GM21526 (cell line): ENCODE measurements around the gene ASCC1.

Experiments
- ATAC-seq: cut with Tn5 transposase; IDR thresholded peaks from one replicate; pipeline ENCODE4 v1.9.1; 2021; ENCODE audit warnings: moderate library complexity; ENCODE audit not compliant: unreplicated experiment, low FRiP score

ASCC1 gene

DNA sequence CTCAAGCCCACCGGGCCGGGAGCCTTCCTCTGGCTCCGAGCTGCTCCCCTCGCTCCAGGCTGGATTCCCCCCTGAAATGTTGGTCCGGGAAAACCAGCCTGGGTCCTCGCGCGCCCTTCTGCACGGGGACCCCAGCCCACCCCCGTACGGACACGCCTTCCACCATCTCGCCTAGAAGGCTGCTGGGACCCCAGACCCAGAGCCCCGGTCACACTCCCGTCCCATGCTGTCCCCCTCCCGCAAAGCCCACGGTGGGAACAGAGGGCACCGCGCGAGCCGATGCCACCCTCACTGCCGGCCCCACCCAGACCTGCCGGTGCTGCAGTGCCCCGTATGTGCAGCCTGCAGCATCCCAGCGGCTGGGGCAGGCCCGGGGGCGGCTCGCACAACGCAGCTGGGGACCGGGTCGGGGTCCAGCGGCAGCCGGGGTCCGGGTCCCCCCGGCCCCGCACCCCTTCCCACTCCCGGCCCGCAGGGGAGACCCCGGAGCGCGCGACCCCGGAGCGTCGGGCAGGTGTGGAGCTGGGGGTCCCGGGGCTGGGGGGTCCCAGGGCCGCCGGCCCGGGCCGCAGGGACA lies 128.6 kb downstream of the ASCC1 start:
- ATAC-seq: no peak

DNA sequence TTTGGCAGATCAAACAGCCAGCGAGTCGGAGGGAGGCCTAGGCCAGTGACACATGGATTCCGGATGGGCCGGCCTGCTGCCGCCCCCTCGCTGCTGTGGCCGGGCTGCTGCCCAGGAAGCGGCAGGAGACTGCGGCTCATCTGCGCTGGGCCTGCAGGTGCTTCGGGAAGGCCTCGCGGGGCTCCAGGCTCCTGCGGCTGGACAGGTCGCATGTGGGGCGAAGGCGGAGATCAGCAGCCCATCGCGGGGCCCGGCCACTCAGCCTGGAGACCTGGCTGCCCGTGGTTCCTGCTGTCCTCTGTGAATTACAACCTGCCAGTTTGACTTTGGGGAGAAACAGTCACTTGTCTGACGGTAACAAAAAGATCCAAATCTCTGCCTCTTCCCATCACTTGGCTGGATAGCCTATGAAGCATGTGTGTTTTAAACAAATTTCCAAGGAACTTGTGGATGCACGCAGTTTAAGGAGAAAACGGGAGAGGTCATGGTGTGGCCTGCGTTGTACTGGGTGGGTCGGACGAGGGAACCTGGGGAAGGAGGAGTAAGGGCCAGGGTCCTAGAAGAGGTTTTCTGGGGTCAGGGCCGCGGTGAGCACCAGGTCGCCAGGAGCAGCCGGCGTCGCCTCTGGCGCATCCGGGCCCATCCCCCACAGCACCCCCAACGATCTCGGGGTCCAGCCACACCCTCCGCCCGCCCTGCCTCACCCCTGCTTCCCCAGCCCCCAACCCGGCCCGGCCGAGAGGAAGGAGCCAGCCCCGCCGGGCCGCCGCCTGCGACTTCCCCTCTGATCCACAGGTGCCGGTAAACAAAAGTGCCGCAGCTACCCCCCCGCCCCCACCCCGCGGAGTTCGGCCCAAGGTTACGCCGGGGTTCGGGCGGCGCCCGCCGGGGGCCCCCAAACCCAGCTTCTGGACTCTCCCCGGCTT lies 129.3 kb downstream of the ASCC1 start:
- ATAC-seq: no peak

DNA sequence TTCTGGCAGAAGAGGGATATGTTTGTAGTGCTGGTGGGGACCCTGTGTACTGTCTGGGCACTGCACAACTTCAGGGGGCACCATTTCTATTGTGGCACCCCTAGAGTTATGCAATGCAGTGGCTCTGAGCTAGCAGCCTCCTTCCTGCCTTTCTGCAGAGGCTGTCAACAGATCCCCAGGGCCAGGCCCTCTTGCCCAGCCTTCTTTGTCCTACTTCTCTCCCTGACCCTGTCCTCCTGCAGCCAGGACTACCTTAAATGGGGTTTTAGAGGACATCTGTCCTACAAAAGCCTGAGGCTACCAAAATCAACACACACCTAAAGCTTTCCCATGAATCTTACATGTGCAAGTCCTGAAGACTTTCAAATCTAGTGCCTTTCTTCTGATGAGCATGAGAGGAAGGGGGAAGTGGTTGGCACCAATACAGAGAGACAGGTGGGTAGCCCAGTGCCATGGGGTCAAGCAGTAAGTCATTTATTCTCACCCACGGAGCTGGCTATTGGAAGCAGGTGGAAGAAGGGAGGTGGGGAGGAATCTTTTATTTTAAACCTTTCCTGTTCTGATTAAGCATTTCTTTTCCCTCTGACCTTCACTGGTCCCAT lies 130.1 kb downstream of the ASCC1 start:
- ATAC-seq: no peak

DNA sequence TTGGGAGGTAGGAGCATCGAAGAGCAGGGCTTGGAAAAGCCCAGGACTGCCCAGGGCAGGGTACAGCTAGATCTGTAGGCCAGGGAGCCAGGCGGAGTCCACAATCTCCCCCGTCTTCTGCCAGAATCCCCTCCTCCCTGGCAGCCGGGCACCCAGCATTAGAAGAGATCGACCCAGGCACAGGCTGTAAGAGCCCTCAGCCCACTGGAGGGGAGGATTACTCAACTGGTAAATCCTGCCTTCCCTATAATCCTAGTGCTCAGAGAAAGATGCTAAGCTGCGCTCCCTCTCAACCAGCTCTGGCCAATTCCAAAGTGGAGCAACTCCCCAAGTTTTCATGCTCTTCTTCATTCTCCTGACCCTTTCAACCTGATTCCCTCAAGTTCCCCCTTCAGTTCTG lies 130.9 kb downstream of the ASCC1 start:
- no peak for ATAC-seq

DNA sequence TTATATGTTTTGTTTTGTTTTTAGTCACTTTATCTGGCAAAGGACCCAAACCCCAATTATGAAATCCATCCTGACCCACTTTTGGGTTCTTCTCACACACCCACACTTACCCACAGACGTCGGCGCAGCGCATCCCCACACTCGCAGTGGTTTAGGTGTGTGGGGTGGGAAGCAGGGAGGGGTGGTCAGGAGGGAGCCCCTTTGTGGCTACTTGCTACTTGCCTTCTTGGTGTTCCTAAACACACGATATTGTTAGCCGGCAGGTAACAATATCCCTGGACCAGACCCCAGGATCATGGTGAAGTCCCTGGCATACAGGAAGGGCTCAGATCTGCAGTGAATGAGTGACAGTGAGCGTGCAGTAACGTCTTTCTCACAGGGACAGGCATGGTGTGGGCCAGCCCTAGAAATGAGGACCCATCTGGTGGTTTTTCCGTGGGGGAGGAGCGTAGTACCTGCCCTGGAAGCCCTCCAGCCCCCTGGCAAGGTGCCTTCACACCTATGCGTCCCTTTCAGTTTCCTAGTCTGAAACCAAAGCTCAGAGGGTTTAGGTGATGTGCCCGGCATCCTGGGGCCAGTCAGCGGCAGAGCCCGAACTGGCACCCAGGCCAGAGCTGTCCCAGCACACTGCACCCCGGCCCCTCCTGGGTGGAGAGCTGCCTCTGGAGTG lies 132.2 kb downstream of the ASCC1 start:
- ATAC-seq: no peak

DNA sequence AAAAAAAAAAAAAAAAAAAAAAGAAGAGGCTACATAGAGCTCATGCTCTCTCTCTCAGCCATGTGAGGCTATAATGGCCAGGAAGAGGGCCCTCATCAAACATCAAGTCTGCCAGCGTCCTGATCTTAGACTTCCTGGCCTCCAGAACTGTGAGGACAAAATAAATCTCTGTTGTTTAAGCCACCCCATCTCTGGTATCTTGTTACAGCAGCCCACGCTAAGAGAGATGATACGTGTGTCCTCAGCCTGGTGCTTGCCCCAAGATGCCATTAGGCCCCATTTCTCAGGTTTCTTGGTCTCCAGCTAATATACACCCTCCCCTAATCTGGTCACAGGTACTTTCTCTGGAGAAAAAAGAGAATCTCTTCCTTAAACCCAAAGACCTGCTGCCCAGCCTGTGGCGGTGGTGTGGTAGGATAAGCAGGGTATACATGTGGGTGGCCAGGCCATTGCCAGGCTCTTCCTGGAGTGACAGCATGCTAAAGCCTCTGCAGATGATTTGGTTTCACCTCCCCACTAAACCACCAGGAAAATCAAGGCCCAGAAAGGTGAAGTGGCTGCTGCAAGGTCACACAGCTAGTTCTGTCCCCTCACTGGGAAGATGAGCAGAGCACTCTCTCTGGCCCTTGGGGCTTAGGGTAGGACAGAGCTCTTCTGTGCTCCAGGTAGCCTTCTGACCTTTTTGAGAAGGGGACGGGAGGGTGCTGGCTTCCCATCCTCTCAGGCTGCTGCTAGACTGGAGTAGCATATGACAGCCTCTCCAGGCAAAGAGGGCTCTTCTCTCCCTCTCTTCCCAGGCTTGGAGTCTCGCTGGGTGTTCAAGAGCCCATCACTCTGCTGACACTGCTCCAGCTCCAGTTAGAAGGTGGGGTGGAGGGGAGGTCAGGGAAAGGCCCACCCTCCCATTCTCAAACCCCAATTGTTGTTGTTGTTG lies 133.0 kb downstream of the ASCC1 start:
- ATAC-seq: no peak

DNA sequence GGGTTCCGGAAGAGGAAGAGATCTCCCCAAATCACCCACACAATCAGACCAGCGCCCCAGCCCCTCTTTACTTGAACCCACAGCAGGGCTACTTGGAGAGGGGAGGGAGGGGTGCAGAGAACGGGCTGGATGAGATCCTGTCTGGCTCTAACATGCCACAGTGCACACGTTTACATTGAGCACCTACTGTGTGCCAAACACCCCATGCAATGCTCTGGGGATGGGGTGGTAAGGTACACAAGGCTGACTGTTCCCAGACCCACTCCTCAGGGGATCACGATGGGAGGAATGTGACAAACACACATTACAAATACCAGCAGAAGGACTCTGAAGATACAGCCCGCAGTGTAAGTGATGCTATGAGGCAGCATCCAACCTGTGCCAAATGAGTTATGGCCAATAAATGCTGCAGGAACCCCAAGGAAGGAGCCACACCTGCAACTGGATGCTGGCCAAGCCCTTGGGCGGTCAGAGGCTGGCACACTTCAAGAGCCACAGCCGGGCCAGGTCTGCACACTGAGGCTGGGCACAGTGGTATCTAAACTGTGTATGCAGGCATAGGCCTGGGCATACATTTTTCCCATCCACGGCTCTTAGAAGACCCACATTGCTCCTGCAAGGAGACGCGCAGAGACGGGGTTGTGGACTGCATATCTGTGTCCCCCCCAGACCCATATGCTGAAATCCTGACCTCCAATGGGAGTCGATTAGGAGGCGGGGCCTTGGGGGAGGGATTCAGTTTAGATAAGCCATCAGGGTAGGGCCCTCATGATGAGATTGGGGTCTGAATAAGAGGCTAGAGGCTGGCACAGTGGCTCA lies 134.1 kb downstream of the ASCC1 start:
- ATAC-seq: no peak

DNA sequence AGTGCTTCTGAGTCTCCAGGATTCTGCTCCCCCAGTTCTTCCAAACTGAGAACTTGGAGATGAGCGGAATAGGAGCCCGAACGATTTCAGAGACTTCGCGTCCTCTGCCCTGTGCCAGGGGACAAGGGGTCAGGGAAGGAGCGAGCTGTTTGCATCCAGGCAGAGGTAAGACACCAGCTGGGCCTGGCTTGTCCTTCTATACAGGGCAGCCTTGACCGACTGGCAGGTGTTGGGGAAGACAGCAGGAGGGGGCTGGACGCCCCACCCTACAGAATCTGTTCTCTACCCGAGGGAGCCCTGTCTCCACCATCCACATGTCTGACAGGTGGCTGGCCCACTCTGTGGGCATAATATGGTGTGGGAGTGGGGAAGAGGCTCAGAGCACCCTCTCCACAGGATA lies 134.9 kb downstream of the ASCC1 start:
- ATAC-seq: no peak

DNA sequence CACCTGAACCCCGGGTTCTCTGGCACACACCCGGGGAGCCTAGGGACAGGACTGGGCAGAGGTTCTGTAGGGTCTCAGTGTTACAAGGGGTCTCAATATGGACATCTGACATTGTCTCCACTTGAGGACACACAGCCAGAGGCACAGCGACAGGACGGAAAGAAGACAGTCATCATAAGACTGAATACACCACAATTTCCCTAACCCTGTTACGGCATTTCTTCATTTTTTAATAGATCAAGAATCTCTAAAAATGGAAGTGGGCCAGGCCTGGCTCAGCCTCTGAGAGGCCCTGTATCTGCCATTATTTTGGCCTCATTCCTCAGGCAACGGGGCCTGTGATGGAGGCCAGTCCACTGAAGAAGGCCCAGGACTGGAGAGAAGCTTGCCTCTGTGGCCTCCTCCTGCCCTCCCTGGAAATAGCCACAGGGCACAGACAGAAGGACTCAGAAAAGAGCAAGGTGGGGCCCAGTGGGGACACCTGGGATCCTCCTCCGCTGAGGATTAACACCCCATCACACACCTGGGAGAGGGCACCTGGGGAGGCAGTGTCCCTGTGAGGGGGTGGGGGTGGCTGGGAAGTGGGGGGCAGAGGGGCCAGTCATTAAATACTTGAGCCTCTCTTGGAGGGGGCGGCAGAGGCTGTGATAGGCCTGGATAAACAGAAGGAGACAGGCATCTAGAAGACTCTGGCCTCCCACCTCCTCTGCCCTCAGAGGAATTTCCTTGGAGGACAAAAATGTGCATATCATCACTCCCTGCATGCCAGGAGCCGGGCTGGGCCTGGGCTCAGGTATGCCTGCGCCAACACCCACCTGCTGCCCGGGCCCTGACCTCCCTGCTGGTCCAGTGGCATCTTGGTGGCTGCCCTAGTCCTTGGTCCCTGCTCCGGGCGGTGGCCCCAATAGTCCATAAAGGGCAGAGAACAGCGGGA lies 135.8 kb downstream of the ASCC1 start:
- no peak for ATAC-seq

DNA sequence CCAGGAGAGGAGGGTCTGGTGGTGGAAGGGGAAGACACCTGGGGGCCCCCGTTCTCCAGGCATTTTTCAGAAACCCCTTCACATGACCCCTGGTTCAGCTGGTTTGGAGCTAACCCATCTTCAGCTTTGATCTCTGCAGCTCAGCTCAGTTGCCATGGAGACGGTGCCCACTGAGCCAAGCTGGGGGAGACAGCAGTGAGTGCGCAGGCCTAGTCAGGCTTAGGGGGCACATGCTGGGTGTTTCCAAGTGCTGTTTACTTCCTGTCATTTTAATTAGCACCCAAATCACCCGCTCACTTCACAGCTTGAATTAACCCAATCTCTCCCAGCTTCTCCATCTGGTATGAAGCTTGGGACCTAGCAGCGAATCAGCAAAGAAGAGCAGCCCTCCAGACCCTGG lies 136.7 kb downstream of the ASCC1 start:
- ATAC-seq: no peak

DNA sequence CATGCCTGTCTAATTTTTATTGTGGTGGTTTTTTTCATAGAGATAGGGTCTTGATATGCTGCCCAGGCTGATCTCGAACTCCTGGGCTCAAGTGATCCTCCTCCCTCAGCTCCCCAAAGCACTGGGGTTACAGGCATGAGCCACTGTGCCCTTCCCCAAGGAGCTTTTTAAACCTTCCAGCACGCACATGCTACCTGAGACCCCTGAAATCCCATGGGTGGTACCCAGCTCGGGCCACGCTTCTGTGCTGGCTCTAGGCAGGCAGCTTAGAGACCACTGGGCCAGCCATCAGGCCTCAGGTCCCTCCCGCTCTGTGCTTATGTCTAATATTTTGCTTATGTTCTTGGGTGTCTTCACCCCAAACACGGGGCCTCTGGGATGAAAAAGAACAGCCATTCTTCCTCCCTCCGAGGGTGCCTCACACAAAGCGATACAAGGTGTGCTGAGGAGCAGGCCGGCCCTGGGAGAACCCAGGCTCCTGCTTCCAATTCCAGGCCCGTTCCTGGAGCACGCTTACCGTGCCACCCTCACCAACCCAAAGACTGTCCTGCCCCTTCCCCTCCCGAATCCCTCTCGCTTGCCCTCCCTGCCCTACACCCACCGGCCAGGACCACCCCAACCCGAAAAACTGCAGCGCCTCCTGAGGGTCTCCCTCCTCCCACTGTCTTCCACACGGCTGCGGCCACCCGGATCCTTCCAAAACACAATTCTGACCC lies 138.6 kb downstream of the ASCC1 start:
- no peak for ATAC-seq

DNA sequence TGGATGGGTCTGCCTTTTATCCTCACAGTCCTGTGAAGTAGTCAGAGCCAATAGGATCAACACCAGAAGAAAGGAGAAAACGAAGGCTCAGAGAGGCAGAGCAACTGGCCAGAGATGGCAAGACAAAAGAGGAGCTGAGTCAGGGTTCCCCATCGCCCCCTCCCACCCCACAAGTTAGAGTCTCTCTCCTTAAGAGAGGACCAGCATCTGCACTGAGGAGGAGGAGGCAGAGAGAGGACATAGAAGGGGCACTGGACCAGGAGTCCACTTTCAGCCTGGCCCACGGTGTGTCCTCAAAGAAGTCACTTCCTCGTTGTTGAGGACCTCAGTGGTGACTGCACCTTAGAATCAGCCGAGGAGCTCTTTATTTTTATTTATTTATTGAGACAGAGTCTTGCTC lies 139.3 kb downstream of the ASCC1 start:
- ATAC-seq: no peak

DNA sequence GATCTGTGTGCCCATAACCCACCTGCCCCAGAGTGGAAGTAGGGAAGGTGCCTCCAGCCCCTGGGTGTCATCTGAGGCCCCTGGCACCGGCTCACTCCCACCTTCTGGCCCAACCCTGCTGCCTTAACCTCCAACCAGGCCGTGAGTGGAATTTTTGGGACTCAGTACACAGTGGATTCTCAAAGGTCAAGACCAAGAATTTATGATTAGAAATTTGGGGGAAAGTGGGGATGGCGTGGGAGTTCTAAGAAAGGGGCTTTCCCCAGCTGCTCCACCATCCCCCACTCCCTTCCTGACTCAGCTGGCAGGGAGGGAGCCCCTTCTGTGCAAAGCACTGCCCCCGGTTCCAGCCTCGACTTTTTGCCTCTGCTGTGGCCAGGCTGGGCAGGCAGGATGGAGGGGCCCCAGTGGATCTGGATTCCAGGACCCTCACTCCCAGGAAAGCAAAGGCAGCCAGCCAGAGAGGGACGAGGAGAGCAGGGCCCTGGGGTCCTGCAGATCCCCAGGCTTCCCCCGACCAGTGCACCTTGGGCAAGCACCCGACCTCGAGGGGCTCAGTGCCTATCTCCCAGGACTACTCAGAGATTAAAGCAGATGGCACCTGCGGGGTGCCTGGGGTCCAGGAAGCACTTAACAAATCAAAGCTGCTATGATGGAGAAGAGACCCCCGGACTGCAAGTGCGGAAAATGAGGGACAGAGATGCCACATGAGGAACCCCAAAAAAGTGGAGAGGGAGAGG lies 140.5 kb downstream of the ASCC1 start:
- no peak for ATAC-seq

DNA sequence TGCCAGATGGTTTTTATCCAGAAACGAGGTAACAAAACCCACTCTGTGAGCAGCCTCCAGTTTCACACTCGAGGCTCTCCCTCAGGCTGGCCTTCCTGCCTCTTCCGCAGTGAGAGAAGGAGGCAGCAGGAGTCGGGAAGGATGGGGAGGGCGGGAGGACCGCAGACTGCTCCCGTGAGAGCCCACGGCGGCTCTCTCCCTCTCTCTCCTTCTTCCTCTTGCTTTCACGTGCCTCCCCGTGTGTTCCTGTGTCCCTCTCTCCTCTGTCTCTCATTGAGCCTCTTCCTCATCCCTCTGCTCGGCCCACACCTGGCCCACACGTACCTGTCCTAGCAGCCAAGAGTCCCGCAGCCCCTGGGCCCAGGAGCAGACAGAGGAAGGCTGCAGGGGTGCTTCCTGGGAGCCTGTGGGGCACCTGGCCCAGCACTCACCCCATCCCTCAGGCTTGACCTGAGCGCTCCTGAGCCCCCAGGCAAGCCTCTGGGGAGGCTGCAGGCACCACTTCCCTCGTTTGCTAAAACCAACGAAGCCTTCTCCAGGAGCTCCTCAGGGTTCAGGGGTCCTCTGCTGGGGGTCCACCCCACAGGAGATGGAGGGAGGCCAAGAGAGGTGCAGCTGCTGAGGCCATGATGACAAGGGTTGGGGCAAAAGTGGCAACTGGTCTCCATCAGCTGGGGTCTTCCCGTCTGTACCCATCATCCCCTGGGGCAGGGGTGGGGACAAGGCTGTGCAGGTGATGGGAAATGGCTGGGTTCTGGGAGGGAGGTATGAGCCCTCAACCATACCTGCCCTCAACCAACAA lies 141.3 kb downstream of the ASCC1 start:
- ATAC-seq: no peak

DNA sequence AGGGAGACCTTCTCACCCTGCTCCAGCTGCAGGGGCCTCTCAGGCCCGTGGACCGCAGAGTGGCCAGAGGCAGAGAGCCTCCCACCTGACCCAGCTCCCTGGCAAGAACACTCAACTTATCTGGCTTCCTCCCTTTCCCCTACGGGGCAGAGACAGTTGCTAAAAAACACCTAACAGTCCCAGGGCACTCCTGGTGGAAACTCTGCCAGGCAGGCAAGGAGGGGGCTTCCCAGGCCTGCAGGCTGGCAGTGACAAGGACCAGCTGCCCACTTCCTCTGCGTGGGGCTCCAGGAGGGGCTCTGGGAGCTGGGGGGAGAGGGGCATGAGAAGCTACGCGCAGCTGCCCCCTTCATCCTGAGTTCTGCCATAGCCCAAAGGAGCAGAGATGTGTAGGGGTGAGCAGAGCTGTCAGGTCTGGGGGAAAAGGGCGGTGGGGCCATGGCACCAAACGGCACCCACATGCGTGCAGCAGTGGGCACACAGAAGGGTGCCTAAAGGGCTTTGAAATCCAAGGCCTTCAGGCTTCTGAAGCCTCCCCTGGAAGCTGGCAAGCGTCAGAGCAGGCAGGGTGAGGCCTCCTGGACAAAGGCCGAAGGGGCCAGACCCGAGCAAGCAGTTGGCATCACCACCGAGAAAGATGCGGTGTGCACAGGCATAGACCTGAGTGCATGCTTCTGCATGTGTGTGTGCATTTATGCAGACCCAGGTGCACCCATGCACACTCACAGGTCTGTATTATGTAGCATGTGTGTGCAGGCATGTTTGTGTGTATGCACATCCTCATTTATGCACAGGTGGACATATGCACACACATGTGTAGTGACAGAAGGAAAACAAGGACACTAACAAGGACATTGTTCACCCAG lies 142.1 kb downstream of the ASCC1 start:
- ATAC-seq: no peak
